ENCODE results near the gene ST6GALNAC3. TPM values are rescaled to one million over a fixed set of nuclear protein-coding genes. Genes with fewer than 3 reads are reported as not detected.

ST6GALNAC3 gene
- total RNA-seq, 6 experiments from 2014 or later = 1.4 to 3.2 (median 2.6) TPM

DNA sequence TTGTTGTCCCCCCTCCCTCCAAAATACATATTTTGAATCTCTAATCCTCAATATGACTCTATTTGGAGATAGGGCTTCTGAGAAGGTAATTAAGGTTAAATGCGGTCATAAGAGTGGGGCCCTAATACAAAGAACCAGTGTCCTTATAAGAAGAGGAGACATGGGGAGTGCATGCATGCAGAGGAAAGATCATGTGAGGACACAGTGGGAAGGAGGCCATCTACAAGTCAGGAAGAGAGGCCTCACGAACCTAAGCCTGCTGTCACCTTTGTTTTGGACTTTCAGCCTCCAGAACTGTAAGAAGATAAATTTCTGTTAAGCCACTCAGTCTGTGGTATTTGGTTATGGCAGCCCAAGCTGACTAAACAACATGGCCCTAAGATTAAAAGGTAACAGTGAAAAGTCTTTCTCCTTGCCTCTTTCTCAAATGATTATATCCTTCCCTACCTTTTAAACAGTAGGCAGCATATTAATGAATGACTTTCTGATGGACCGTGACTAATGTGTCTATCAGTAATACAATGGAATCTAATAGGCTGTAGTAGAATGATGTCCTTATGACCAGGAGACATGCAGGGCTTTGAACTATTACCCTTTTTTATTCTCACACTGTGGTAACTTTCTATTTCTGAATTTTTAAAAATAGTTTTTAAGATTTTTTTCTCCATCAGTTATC, 40.6 kb upstream of the ST6GALNAC3 start:
- intact Hi-C loops (cut with DNase I) = no loop called here
- Histone ChIP-seq H3K4me3 (no peak overlapping the region), H3K27me3 (no peaks in the 10 kb centered on the region), H3K4me1 (no peaks in the 10 kb centered on the region), H3K9me3 (no peaks in the 10 kb centered on the region), H3K27ac (no peak overlapping the region), H3K36me3 (no peaks in the 10 kb centered on the region)
- DNase-seq (no peak), ATAC-seq (no peak)
- WGBS (ENCODE audit: insufficient coverage, low coverage, low lambda C conversion rate, missing lambda C conversion rate) = 57% methylated on average over 3 of the region's 3 CpGs
- TF ChIP-seq, protein P1, sequence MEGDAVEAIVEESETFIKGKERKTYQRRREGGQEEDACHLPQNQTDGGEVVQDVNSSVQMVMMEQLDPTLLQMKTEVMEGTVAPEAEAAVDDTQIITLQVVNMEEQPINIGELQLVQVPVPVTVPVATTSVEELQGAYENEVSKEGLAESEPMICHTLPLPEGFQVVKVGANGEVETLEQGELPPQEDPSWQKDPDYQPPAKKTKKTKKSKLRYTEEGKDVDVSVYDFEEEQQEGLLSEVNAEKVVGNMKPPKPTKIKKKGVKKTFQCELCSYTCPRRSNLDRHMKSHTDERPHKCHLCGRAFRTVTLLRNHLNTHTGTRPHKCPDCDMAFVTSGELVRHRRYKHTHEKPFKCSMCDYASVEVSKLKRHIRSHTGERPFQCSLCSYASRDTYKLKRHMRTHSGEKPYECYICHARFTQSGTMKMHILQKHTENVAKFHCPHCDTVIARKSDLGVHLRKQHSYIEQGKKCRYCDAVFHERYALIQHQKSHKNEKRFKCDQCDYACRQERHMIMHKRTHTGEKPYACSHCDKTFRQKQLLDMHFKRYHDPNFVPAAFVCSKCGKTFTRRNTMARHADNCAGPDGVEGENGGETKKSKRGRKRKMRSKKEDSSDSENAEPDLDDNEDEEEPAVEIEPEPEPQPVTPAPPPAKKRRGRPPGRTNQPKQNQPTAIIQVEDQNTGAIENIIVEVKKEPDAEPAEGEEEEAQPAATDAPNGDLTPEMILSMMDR (IDR thresholded peaks at IDR 0.05) = no peak
- no peak for TF ChIP-seq POLR2A (IDR thresholded peaks at IDR 0.05)

- ATAC-seq = no peak
- WGBS (ENCODE audit: insufficient coverage, low coverage, low lambda C conversion rate, missing lambda C conversion rate) = 36% methylated on average over 2 of the region's 2 CpGs
Measured at GRCh38 chr1:76035053-76035452, 39.5 kb upstream of the ST6GALNAC3 start.

DNA sequence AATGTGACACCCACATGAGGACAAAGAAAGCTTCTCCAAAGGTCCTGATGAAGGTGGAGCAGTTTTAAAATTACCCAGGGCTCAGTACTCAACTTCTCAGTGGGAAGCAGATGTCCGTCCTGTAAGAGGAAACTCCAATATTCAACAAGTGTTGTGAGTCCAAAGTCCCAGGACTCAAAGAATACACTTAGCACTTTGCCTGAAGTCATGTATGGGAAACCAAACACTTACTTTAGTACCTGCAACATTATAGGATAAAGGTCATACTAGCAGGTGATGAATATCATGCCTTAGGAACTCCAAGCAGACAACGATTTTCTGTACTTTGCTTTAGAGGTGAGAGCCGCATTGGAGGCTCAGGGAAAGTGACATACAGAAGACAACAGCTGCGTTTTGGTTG, 37.2 kb upstream of the ST6GALNAC3 start:
- no peak overlapping the region for H3K27ac ChIP-seq
- no peaks in the 10 kb centered on the region for H3K27me3 ChIP-seq
- H3K36me3 ChIP-seq = no peaks in the 10 kb centered on the region
- no peak for ATAC-seq
- WGBS (ENCODE audit: insufficient coverage, low coverage, low lambda C conversion rate, missing lambda C conversion rate) = 21% methylated on average over 4 of the region's 4 CpGs
- TF ChIP-seq, protein P1 (IDR thresholded peaks at IDR 0.05) = no peak
- no peak for TF ChIP-seq POLR2A (IDR thresholded peaks at IDR 0.05)
- no peak for DNase-seq
- intact Hi-C loops (cut with DNase I) = no loop called here
- no peaks in the 10 kb centered on the region for H3K4me1 ChIP-seq
- no peak overlapping the region for H3K4me3 ChIP-seq
- no peaks in the 10 kb centered on the region for H3K9me3 ChIP-seq

More at GRCh38 chr1:76035053-76035452, 39.5 kb upstream of the ST6GALNAC3 start:
- intact Hi-C loops (cut with DNase I) = no loop called here
- H3K9me3 ChIP-seq = no peaks in the 10 kb centered on the region
- H3K4me1 ChIP-seq = no peaks in the 10 kb centered on the region
- H3K27me3 ChIP-seq = no peaks in the 10 kb centered on the region
- H3K27ac ChIP-seq = no peak overlapping the region
- no peak for DNase-seq
- H3K4me3 ChIP-seq = no peak overlapping the region
- no peak for TF ChIP-seq POLR2A (IDR thresholded peaks at IDR 0.05)
- TF ChIP-seq, protein P1 (IDR thresholded peaks at IDR 0.05) = no peak
- H3K36me3 ChIP-seq = no peaks in the 10 kb centered on the region

- no peak overlapping the region for H3K27ac ChIP-seq
- intact Hi-C loops (cut with DNase I) = no loop called here
- H3K4me3 ChIP-seq = no peak overlapping the region
- H3K36me3 ChIP-seq = no peaks in the 10 kb centered on the region
- no peaks in the 10 kb centered on the region for H3K9me3 ChIP-seq
- ATAC-seq (no peak), DNase-seq (no peak)
- WGBS (ENCODE audit: insufficient coverage, low coverage, low lambda C conversion rate, missing lambda C conversion rate) = 67% methylated on average over 3 of the region's 3 CpGs
- H3K27me3 ChIP-seq = no peaks in the 10 kb centered on the region
- H3K4me1 ChIP-seq = no peaks in the 10 kb centered on the region
- TF ChIP-seq, protein P1 (IDR thresholded peaks at IDR 0.05) = no peak
- no peak for TF ChIP-seq POLR2A (IDR thresholded peaks at IDR 0.05)
Measured at GRCh38 chr1:76038287-76039004, 36.1 kb upstream of the ST6GALNAC3 start.
